Activated naive CD4-positive, alpha-beta T cell treated with anti-CD3 and anti-CD28 coated beads, Interleukin-2, amount 10 ng/mL, durations not matched to agents 7 days and 5 days (primary cell): ENCODE results near the gene RYR3.

Experiments
- CTCF ChIA-PET: fragments of 350-600 bp; sonication (Branson Sonifier 250); formaldehyde crosslinking; loops from one replicate; lab custom pipeline; 2021; ENCODE audit warnings: antibody characterized with exemption; lab: Charles Lee
- DNase-seq: peaks from one replicate; pipeline ENCODE4 v3.0.0-alpha.2; 2020
- H3K27ac Mint-ChIP-seq: one replicate; pipeline ENCODE4 v1.8.0; 2021; ENCODE audit warnings: mild to moderate bottlenecking, moderate library complexity, mixed read lengths
- H3K27me3 Mint-ChIP-seq: one replicate; pipeline ENCODE4 v1.8.0; 2021; ENCODE audit warnings: mild to moderate bottlenecking, mixed read lengths
- H3K36me3 Mint-ChIP-seq: one replicate; pipeline ENCODE4 v1.8.0; 2021; ENCODE audit warnings: mixed read lengths
- H3K4me1 Mint-ChIP-seq: one replicate; pipeline ENCODE4 v1.8.0; 2021; ENCODE audit warnings: mixed read lengths
- H3K4me3 Mint-ChIP-seq: one replicate; pipeline ENCODE4 v1.8.0; 2021; ENCODE audit warnings: mild to moderate bottlenecking, moderate library complexity, mixed read lengths
- H3K9me3 Mint-ChIP-seq: one replicate; pipeline ENCODE4 v1.8.0; 2021; ENCODE audit warnings: mixed read lengths

The RYR3 gene

GRCh38 chr15:33639456-33639855 lies 328.7 kb downstream of the RYR3 start:
- H3K27me3 Mint-ChIP-seq: peaks cover 13% of the 10 kb centered on the region

GRCh38 chr15:33639978-33640377 lies 329.2 kb downstream of the RYR3 start:
- no peaks in the 10 kb centered on the region for H3K4me1 Mint-ChIP-seq
- H3K4me3 Mint-ChIP-seq: no peak overlapping the region
- H3K27me3 Mint-ChIP-seq: peaks cover 13% of the 10 kb centered on the region
- H3K9me3 Mint-ChIP-seq: no peaks in the 10 kb centered on the region
- no peak overlapping the region for H3K27ac Mint-ChIP-seq
- no peak for DNase-seq
- CTCF ChIA-PET: interaction anchor here (1.2 kb wide), 1 partner anchor 347 kb away, joined by 3 read pairs; no protein-coding TSS in a partner anchor
- H3K36me3 Mint-ChIP-seq: no peaks in the 10 kb centered on the region

More at GRCh38 chr15:33639456-33639855, 328.7 kb downstream of the RYR3 start:
- Mint-ChIP-seq H3K36me3 (no peaks in the 10 kb centered on the region), H3K27ac (no peak overlapping the region), H3K9me3 (no peaks in the 10 kb centered on the region), H3K4me3 (no peak overlapping the region), H3K4me1 (no peaks in the 10 kb centered on the region)
- CTCF ChIA-PET: interaction anchor here (1.2 kb wide), 1 partner anchor 347 kb away, joined by 3 read pairs; no protein-coding TSS in a partner anchor
- no peak for DNase-seq

GRCh38 chr15:33641069-33641468 lies 330.3 kb downstream of the RYR3 start:
- no peaks in the 10 kb centered on the region for H3K36me3 Mint-ChIP-seq
- peaks cover 13% of the 10 kb centered on the region for H3K27me3 Mint-ChIP-seq
- H3K9me3 Mint-ChIP-seq: no peaks in the 10 kb centered on the region
- DNase-seq: no peak
- no peak overlapping the region for H3K4me3 Mint-ChIP-seq
- CTCF ChIA-PET: no interaction called here
- H3K4me1 Mint-ChIP-seq: no peaks in the 10 kb centered on the region
- H3K27ac Mint-ChIP-seq: no peak overlapping the region

GRCh38 chr15:33644304-33644703 lies 333.5 kb downstream of the RYR3 start:
- H3K36me3 Mint-ChIP-seq: no peaks in the 10 kb centered on the region
- no peak overlapping the region for H3K27ac Mint-ChIP-seq
- no peak for DNase-seq
- no peaks in the 10 kb centered on the region for H3K9me3 Mint-ChIP-seq
- CTCF ChIA-PET: no interaction called here
- H3K4me1 Mint-ChIP-seq: no peaks in the 10 kb centered on the region
- H3K27me3 Mint-ChIP-seq: peaks cover 13% of the 10 kb centered on the region
- no peak overlapping the region for H3K4me3 Mint-ChIP-seq

- DNase-seq: no peak
- CTCF ChIA-PET: no interaction called here
- no peaks in the 10 kb centered on the region for H3K4me1 Mint-ChIP-seq
- no peaks in the 10 kb centered on the region for H3K9me3 Mint-ChIP-seq
- no peaks in the 10 kb centered on the region for H3K36me3 Mint-ChIP-seq
- no peak overlapping the region for H3K27ac Mint-ChIP-seq
- peaks cover 5% of the 10 kb centered on the region for H3K27me3 Mint-ChIP-seq
- no peak overlapping the region for H3K4me3 Mint-ChIP-seq
These were observed 336.0 kb downstream of the RYR3 start for GRCh38 chr15:33646744-33647143.

GRCh38 chr15:33649217-33649933 lies 338.6 kb downstream of the RYR3 start:
- no peak overlapping the region for H3K27ac Mint-ChIP-seq
- no peaks in the 10 kb centered on the region for H3K36me3 Mint-ChIP-seq

GRCh38 chr15:33654860-33655259 lies 344.1 kb downstream of the RYR3 start:
- Mint-ChIP-seq H3K27ac (no peak overlapping the region), H3K36me3 (no peaks in the 10 kb centered on the region), H3K27me3 (no peaks in the 10 kb centered on the region), H3K4me1 (no peaks in the 10 kb centered on the region), H3K4me3 (no peak overlapping the region), H3K9me3 (no peaks in the 10 kb centered on the region)
- no peak for DNase-seq
- CTCF ChIA-PET: interaction anchor here (1.0 kb wide), 1 partner anchor 9 kb away, joined by 3 read pairs; no protein-coding TSS in a partner anchor

More at GRCh38 chr15:33649217-33649933, 338.6 kb downstream of the RYR3 start:
- no peak for DNase-seq
- no peaks in the 10 kb centered on the region for H3K27me3 Mint-ChIP-seq
- H3K9me3 Mint-ChIP-seq: no peaks in the 10 kb centered on the region
- CTCF ChIA-PET: no interaction called here
- no peaks in the 10 kb centered on the region for H3K4me1 Mint-ChIP-seq
- H3K4me3 Mint-ChIP-seq: no peak overlapping the region

- DNase-seq: no peak
- Mint-ChIP-seq H3K27me3 (no peaks in the 10 kb centered on the region), H3K27ac (no peak overlapping the region), H3K4me3 (no peak overlapping the region), H3K9me3 (no peaks in the 10 kb centered on the region), H3K36me3 (no peaks in the 10 kb centered on the region), H3K4me1 (no peaks in the 10 kb centered on the region)
- CTCF ChIA-PET: no interaction called here
These were observed 344.7 kb downstream of the RYR3 start for GRCh38 chr15:33655488-33655887.

- CTCF ChIA-PET: no interaction called here
These were observed 345.4 kb downstream of the RYR3 start for GRCh38 chr15:33656168-33656567.

GRCh38 chr15:33660151-33660550 lies 349.4 kb downstream of the RYR3 start:
- Mint-ChIP-seq H3K9me3 (no peaks in the 10 kb centered on the region), H3K4me3 (no peak overlapping the region), H3K27me3 (no peaks in the 10 kb centered on the region), H3K27ac (no peak overlapping the region), H3K4me1 (no peaks in the 10 kb centered on the region), H3K36me3 (no peaks in the 10 kb centered on the region)
- no peak for DNase-seq
- CTCF ChIA-PET: no interaction called here

More at GRCh38 chr15:33656168-33656567, 345.4 kb downstream of the RYR3 start:
- Mint-ChIP-seq H3K4me1 (no peaks in the 10 kb centered on the region), H3K36me3 (no peaks in the 10 kb centered on the region), H3K27me3 (no peaks in the 10 kb centered on the region), H3K9me3 (no peaks in the 10 kb centered on the region), H3K27ac (no peak overlapping the region), H3K4me3 (no peak overlapping the region)
- no peak for DNase-seq

- CTCF ChIA-PET: no interaction called here
- H3K27ac Mint-ChIP-seq: no peak overlapping the region
- H3K9me3 Mint-ChIP-seq: no peaks in the 10 kb centered on the region
- no peak overlapping the region for H3K4me3 Mint-ChIP-seq
- no peak for DNase-seq
- no peaks in the 10 kb centered on the region for H3K27me3 Mint-ChIP-seq
- H3K4me1 Mint-ChIP-seq: no peaks in the 10 kb centered on the region
- H3K36me3 Mint-ChIP-seq: no peaks in the 10 kb centered on the region
These were observed 351.2 kb downstream of the RYR3 start for GRCh38 chr15:33662014-33662413.

- CTCF ChIA-PET: no interaction called here
- H3K27me3 Mint-ChIP-seq: no peaks in the 10 kb centered on the region
- H3K4me1 Mint-ChIP-seq: no peaks in the 10 kb centered on the region
- no peaks in the 10 kb centered on the region for H3K36me3 Mint-ChIP-seq
- no peak overlapping the region for H3K4me3 Mint-ChIP-seq
- DNase-seq: no peak
- no peak overlapping the region for H3K27ac Mint-ChIP-seq
- H3K9me3 Mint-ChIP-seq: no peaks in the 10 kb centered on the region
These were observed 354.2 kb downstream of the RYR3 start for GRCh38 chr15:33664947-33665346.

GRCh38 chr15:33670567-33670966 lies 359.8 kb downstream of the RYR3 start:
- Mint-ChIP-seq H3K27ac (no peak overlapping the region), H3K36me3 (no peaks in the 10 kb centered on the region), H3K9me3 (no peaks in the 10 kb centered on the region), H3K27me3 (peaks cover 3% of the 10 kb centered on the region), H3K4me3 (no peak overlapping the region), H3K4me1 (no peaks in the 10 kb centered on the region)
- DNase-seq: no peak
- CTCF ChIA-PET: no interaction called here

- CTCF ChIA-PET: interaction anchor here (0.6 kb wide), 1 partner anchor 1674 kb away, joined by 3 read pairs; no protein-coding TSS in a partner anchor
- H3K9me3 Mint-ChIP-seq: no peaks in the 10 kb centered on the region
- peaks cover 3% of the 10 kb centered on the region for H3K27me3 Mint-ChIP-seq
- H3K36me3 Mint-ChIP-seq: no peaks in the 10 kb centered on the region
- no peak overlapping the region for H3K4me3 Mint-ChIP-seq
- no peaks in the 10 kb centered on the region for H3K4me1 Mint-ChIP-seq
- H3K27ac Mint-ChIP-seq: no peak overlapping the region
- DNase-seq: no peak
These were observed 360.7 kb downstream of the RYR3 start for GRCh38 chr15:33671456-33671855.

GRCh38 chr15:33675246-33675645 lies 364.5 kb downstream of the RYR3 start:
- H3K36me3 Mint-ChIP-seq: no peaks in the 10 kb centered on the region
- no peaks in the 10 kb centered on the region for H3K4me1 Mint-ChIP-seq
- no peak overlapping the region for H3K27ac Mint-ChIP-seq
- H3K9me3 Mint-ChIP-seq: no peaks in the 10 kb centered on the region
- no peak for DNase-seq
- peaks cover 2% of the 10 kb centered on the region for H3K27me3 Mint-ChIP-seq
- CTCF ChIA-PET: no interaction called here
- no peak overlapping the region for H3K4me3 Mint-ChIP-seq
